GM21737 (cell line): ENCODE data around the gene TSPOAP1.

ENCODE experiments used
- ATAC-seq: cut with Tn5 transposase; IDR thresholded peaks from one replicate; pipeline ENCODE4 v1.9.1; 2021; ENCODE audit warnings: mild to moderate bottlenecking, moderate library complexity; ENCODE audit not compliant: unreplicated experiment

The TSPOAP1 gene

DNA sequence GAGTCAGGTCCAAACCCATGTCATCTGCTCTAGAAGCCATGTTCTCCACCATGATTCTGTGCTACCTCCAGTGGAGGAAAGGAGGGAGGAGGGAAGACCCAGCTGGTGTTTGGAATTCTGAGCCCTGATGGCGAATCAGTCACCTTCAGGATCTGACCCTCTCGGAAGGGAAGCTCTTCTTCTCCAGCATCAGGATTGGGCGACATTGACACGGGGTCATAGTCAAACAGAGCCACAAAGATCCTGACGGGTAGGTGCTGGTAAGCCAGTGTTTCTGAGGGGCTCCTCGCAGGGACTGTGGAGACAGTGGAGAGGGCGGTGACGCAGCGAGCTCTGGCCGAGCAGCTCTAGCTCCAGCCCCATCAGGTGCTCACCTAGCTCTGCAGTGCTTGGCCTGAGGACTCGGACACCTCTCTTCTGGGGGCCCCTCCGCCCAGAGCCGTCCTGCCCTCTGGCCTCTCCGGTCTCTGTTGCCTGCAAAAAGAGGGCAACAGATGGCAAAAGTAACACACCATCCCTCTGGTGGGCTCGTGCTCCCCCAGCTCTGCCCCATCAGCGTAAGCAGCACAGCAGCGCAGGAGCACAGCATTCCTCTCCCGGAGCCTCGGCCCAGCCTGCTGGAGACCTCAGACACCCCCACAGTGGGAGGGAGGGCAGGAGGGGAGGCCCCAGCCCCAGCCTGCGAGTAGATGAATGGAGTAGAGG is 21.0 kb downstream of the TSPOAP1 start:
- ATAC-seq = no peak

DNA sequence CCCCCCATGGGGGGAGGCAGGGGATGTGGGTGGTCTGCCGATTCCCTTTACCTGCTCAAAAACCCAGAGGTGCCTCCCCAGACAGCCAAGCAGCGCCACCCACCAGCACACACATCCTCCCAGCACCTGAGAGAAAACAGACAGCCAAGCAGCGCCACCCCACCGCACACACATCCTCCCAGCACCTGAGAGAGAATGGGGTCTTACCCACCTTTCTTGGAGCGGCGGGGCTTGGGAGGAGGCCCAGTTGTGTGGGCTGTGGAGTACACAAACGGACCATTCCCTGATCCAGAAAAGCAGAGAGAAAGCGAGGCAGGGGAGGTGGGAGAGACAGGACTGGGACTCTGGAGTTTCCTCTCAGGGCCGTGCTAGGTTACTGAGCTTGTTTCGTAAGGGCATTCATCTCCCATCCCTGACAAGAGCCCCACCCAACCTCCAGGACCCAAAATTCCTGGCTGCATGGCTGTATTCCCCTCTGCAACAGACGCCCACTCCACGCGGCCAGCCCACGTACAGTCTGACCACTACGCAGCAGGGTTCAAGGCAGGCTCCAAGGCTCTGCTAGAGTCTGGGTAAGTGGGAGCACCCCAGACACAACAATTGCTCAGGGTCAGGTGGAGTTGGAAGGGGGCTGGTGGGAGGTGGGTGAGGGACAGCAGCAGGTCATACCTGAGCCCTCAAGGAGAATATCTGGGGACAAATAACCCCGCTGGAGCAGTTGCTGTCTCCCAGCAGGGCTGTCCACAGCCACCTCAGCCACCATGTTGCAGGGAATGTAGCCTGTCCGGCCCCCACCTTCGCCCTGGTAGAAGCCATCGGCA is 22.3 kb downstream of the TSPOAP1 start:
- ATAC-seq = no peak

DNA sequence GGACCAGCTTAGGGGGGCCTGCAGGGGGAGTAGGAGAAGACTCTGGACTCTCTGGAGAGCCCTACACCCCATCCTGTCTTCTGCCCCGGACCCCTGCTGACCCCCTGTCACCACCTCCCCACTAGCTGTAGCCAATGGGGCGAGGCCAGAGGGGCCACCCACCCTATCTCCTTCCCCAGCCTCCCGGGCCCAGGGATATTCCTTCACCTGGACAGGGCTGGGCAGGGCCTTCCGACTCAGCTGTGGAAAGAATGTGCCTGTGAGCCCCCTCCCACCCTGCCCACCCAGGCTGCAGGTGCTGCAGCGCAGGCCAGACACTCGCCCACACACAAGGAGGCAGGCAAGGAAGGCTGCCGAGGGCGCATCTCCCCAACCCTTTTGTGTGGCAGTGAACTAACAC is 23.0 kb downstream of the TSPOAP1 start:
- no peak for ATAC-seq

DNA sequence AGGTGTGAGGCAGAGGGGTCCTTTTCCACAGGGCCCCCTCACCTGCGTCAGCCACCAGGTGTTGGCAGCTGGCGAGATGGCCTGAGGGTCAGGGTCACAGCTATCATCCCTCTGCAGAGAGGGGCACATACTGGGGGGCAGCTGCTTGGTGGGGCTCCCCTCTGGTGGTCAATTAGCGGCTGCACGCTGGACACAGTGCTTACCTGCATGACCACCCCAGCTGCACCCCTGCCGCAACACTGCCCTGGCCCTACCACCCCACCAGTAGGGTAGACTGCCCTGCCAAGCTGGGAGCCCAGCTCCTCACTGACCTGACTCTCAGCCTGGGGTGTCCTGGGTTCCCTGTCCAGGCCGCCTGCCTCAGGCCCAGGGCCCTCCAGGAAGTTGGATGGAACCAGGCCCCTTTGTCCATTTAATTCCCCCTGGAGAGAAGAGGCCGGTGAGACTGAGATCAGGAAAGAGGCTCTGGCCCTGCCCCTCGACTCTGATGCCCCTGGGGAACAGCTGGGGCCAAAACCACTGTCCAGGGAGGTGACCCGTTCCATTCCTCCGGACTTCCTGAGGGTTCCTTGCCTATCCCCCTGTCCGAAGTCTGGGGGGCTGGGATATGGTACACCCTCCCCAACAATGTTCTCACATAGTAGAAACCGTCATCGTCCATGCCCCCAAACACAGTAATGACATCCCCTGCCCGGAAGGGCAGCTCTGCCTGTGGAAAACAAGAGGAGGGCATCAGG is 23.7 kb downstream of the TSPOAP1 start:
- no peak for ATAC-seq

DNA sequence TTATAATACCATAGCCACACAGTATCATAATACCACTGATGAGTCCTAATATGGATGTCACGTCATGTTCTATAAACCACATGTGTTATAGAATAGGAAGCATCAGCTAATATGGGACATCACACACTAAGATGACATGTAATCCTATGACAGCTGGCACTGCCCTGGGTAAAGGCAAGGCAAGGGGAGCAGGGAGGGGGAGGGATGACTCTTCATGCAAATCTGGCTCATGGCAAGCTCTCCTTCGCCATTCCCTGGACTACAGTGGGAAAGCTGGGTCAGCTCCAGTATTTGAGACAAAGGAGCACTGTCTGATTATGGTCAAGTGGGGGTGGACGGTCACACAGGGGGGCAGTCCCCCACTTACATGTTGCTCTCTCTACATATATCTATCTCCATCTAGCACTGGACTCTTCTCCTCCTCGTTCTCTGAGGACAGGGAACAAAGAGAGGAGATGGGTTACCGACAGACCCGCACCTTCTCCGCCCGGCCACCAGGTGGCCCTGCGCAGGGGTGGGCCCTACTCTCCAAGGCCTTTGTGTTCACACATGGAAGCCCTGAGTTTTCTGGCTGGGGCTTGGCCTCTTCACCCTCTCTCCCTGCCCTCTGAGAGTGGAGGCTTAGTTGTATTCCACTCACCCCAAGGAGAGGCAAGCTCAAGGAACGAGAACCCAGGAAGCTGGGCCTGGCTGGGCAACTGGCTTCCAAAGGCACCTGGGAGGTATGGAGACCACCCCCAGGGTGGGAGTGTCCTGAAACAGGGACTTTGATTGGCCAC is 24.4 kb downstream of the TSPOAP1 start:
- peak; percentile 67 for ATAC-seq

DNA sequence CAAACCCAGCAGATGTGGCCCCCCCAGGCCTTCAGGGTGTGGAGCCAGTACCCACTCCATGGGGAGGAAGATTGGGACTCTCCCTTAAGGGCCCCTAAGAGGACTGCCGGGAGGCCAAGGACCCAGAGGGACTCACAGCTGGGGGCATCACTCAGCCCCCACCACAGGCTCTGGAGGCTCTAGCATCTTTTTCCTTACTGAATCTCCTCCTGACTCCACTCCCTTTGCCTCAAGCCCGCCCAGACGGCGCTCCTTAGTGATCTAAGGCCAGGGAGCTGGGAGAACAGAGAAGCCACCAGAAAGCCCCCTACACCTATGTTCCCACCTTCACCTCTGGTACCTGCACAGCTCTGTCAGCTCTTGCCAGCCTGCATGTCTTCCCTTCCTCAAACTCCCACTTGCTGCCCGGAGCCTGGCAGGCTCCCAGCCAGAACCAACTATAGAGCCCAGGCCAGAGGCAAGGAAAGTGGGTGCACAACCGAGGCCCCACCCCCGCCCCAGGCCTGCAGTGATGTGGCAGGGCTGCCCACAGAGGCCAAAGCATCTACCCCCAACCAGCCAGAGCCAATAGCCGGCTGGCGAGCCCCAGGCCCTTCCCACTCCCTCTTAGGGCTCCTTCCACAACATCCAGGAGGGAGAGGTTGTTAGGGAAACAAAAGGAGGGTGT is 25.5 kb downstream of the TSPOAP1 start:
- ATAC-seq = no peak

DNA sequence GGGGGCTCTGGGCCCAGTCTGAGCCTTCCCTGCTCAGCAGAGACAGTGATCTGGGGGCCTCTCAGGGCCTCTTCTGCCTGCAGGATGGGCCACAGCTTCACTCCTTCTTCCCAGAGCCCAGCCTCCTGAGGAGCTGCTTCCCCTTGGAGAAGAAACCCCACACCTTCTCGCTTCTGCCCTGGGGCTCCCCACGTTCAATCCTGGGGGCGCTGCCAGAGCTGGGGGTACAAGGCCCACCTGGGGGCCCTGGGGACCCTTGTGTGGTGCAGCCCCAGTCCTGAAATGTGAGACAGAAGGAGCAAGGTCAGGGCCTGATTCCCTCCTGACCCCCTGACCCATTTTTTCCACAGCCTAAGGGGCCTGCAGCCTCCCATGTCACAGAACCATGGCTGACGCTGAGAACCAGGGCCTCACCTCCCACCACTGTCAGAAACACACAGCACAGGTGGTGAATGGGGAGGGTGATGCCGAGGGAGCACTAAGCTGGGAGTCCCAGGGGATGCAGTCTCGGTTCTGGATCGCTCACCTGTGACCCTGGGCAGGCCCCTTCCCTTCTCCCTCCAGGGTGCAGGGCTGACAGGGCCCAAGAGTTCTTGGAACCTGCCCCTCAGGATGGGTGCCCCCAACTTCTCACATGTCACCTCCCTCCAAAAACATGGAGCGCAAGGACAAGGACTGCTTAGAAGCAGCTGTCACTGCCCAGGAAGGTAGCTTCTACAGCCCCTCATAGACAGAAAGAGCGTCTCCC is 26.2 kb downstream of the TSPOAP1 start:
- ATAC-seq = no peak

DNA sequence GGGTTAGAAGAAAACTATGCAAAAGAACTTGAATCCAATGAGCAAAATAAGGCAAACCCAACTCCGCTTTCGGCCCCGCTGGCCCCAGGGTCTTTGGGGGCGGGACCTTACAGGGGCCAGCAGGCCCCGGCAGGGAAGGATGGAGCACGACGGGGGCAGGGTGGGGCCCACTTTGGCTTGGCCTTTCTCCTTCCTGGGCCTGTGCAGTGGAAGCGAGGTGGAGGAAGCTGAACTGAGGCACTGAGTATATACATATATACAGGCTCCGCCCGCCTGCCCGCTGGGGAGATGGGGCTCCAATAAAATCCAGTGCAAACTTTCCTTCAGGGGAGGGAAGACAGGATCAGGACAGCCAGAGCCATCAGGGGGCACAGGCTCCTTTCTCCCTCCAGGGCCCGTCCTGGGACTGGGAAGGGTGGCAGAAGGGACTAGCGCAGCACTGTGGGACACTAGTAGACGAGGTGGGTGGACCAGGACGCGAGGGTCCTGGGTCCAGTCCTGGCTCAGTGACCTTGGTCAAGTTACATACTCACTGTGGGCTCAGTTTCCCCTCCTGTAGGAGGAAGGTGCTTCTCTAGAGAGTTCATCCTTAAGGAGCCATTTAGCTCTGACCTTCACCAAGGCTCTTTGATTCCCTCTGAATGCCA is 27.0 kb downstream of the TSPOAP1 start:
- ATAC-seq = no peak

DNA sequence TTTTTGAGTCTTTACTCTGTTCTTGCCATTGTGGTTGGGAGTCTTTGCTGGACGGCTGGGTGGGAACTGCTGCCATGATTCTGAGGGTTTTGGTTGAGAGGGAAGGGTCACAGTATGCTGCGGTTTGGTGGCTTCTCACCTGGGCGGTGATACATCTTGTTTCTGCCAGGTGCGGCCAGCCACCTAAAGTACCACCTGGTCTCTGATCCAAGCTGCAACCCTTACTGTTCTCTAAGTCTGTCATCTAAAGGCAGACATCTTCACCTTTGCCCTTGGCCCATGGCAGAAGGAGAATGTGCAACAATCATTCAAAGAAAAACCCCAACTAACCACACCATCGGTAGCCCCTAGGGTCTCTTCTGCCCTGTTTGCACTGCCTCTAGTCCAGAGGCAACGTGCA is 28.3 kb downstream of the TSPOAP1 start:
- ATAC-seq = no peak

DNA sequence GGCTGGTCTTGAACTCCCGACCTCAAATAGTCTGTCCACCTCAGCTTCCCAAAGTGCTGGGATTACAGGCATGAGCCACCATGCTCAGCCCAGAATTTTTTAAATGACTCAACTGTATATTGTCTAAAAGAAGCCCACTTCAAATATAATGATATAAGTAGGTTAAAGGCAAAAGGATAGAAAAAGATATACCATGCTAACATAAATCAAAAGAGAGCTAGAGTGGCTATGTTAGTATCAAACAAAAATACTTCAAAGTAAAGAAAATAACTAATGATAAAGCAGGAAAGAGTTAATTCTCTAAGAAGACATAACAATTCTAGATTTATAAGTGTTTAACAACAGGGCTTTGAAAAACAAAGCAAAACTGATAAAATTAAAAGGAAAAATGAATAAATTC is 34.6 kb downstream of the TSPOAP1 start:
- ATAC-seq = no peak

DNA sequence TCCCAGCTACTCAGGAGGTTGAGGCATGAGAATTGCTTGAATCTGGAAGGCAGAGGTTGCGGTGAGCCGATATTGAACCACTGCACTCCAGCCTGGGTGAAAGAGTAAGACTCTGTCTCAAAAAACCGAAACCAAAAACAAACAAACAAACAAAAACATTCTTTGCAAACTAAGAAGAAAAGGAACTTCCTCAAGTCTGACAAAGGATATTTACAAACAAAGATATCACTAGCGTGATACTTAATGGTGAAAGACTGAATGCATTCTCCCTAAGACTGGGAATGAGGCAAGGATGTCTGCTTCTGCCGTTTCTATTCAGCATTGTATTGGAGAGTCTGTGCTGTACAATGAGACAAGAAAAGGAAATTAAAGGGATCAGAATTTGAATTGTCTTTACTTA is 37.3 kb downstream of the TSPOAP1 start:
- ATAC-seq = no peak

DNA sequence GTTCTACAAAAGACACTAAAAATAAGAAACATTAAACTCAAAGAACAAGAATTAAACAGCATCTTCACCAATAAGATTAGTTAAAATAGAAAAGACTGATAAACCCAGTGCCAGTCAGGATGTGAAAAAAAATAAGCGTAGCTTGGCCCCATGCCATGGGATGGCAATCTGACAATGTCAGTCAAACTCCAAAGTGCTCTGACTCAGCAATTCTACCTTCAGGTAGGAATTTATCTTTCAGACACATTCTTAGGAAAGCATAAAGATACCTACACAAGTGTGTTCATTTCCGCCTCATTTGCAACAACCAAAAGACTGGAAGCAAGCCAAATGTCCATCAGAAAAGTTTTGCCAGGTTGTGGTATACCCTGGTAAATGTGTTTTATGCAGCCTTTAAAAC is 38.7 kb downstream of the TSPOAP1 start:
- ATAC-seq = no peak

DNA sequence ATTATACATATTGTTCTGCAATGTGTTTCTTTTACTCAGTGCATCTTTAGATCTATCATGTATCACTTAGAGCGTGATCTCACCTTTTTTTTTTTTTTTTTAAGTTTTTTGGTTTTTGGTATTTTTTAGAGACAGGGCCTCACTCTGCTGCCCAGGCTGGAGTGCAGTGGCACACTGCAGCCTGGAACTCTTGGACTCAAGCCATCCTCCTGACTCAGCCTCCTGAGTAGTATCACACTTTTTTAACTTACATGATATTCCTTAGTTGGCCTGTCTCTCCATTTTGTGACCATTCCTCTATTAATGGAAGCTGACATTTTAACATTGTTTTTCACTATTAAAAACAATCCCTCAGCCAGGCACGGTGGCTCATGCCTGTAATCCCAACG is 43.2 kb downstream of the TSPOAP1 start:
- ATAC-seq = no peak

DNA sequence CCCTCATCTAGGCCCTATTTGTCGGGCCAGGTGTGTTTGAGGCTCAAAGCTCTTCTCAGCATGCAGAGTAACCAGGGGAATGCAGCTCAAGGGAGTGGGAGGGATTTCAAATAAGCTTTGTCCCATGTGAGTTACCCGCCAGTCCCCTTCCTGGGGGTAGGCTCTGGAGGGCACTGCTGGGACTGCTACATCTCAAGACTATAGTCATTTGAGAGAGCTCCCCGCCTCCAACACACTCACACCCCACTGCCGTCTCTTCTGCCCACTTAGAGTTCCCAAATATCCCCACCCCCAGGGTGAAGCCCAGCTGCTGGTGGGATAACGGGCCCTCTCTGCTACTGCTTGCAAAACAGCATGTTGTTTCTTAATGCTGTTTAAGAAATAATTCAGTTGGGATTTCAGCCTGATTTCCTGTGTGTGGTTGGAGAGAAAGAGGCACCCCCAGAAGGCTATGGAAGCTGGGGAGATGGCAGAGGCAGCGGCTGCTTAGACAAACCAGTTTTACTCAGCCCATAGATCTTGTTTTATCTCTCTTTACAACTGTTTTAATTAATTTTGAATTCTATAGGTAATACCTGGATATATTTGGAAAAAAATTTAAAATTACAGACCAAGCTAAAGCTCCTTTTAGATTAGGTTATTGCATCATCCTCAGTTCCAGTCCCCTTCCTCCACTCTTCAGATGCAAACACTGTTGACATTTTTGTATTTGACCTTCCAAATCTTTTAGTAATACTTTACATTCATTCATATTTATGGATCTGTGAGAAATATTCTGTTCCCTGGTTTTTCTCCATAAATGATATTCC is 43.8 kb downstream of the TSPOAP1 start:
- no peak for ATAC-seq

DNA sequence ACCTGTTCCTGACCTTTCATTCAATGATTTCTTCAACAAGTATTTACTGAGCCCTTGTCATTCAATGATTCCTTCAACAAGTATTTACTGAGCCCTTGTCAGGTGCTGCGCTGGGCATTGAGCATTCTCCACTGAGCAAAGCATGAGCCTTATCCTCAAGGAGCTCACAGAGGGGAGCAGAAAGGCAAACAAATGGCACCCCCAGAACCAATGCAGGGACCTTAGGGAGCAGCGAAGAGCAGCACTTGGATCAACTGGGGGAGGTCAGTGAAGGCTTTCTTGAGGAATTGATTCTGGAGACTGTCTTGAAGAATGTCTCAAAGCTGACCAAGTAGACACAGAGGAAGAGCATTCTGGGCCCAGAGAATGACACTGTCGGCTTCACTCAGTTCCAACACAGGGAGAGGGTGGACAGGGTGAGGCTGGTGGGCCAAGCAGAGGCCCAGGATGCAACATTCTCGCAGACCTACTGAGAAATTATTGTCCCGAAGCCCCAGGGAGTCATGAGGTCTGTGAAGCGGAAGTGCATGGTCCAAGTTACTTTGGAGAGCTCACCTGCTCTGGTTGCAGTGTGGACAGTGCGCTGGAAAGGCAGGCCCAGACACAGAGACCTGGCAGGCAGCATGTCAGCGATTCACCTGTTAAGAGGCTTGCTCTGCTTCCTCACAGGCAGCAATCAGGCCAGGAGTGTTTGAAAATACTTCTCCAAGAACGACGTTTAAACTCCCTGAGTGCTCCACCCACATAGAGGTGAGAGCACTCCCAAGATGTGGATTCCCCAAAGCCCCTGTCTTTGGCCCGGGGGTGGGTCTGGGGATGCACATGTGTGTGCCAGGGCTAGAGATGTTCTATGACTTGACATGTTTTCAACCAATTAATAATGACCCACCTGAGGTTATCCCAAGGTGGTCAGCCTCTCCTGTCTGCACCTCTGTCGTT is 44.7 kb downstream of the TSPOAP1 start:
- ATAC-seq = no peak

DNA sequence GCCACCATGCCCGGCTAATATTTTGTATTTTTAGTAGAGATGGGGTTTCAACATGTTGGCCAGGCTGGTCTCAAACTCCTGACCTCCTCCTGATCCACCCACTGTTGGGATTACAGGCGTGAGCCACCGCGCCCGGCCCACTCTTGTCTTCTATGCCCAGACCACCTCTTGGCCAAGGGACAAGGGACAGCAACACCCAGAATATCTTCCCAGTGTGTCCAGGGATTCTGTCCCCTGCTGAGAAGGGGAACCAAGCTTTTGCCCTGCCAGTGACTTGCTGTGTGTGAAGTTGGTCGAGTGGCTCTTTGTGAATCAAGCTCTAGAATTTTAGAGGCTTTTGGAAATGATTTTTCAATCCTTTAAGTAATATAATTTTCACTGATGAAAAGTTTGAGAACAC is 46.2 kb downstream of the TSPOAP1 start:
- ATAC-seq = no peak

DNA sequence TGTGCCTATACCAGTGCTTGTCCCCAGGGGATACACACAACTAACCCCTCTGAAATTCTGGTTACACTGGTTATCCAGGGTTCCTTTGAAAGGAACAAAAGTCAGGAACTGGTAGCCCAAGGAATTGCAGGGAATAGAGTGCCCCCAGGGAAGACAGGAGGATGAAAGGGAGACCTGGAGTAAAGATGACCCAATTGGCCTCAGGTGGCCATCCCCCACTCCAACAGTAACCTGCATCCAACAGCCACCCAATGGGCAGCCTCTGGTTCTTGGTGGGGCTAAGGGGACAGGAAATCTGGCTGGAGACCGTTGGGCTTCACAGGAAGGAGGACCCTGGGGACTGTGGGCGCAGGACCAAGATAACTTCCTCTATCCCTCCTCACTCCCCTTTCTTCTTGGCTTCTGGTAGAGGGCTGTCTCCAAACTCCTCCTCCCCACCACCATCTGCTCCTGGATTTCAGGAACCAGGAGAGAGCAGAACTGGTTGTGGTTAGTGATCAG is 47.0 kb downstream of the TSPOAP1 start:
- ATAC-seq = no peak
